Glomerular endothelial cell (primary cell): ENCODE results near the gene GUCD1. TPM values are rescaled to one million over a fixed set of nuclear protein-coding genes. Genes with fewer than 3 reads are reported as not detected.

Source experiments
- total RNA-seq: library from RNA; depleted of rRNA; stranded (reverse); fragments of >200 nt; gene quantifications from 2 replicates; pipeline ENCODE4 v1.2.3, GENCODE V29; 2015

Gene GUCD1
- total RNA-seq, 1 donor from 2014 or later = 116 TPM

Other genes with a start within 250 kb of the GUCD1 start
- gene ADORA2A, start 127.5 kb downstream of the GUCD1 start, total RNA-seq = 49.0 and 60.6 TPM in 2 replicates
- 0.24 and 0.35 TPM in 2 replicates for gene UPB1, start 59.8 kb downstream of the GUCD1 start, total RNA-seq
- gene SNRPD3, start 861 bp upstream of the GUCD1 start, total RNA-seq = 163 and 240 TPM in 2 replicates
- gene LRRC75B, start 37.9 kb upstream of the GUCD1 start, total RNA-seq = 11.9 and 12.2 TPM in 2 replicates
- gene GGT1, start 48.1 kb upstream of the GUCD1 start, total RNA-seq = 8.2 and 18.7 TPM in 2 replicates
- gene PIWIL3, start 219.6 kb upstream of the GUCD1 start, total RNA-seq = 0.15 and 0.18 TPM in 2 replicates